ENCODE data around the gene FTO. TPM values are rescaled to one million over a fixed set of nuclear protein-coding genes. Genes with fewer than 3 reads are reported as not detected.

FTO gene
- total RNA-seq, 4 donors from 2014 or later = 98.1 to 127 (median 109) TPM

DNA sequence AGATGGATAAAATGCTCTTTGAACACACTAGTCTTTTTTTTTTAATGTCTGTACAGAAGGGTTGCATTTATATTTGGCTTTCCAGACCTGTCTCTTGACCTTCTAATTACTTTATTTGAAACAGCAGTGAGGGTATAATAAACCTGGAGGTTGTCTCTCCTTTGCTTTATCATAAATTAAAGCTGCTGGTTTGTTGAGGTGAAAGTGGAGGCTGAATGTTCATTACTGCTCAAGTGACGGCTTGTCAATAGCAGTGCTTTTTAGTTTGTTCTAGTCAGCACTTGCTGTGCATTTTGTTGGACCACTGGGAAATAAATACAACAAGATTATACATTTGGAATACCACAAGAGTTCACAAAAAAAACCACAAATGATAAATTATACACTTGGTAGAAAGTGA, 318.4 kb downstream of the FTO start:
- Histone ChIP-seq H3K4me3 (no peak overlapping the region), H3K27me3 (no peaks in the 10 kb centered on the region), H3K36me3 (peaks cover 0 to 5% (median 0%) of the 10 kb centered on the region in 3 donors), H3K9me3 (no peaks in the 10 kb centered on the region), H3K4me1 (peaks cover 0 to 2% (median 0%) of the 10 kb centered on the region in 4 donors), H3K27ac (no peak overlapping the region)
- no peak for DNase-seq (ENCODE audit: low spot score in 2 of 2)
- TF ChIP-seq, protein P1, sequence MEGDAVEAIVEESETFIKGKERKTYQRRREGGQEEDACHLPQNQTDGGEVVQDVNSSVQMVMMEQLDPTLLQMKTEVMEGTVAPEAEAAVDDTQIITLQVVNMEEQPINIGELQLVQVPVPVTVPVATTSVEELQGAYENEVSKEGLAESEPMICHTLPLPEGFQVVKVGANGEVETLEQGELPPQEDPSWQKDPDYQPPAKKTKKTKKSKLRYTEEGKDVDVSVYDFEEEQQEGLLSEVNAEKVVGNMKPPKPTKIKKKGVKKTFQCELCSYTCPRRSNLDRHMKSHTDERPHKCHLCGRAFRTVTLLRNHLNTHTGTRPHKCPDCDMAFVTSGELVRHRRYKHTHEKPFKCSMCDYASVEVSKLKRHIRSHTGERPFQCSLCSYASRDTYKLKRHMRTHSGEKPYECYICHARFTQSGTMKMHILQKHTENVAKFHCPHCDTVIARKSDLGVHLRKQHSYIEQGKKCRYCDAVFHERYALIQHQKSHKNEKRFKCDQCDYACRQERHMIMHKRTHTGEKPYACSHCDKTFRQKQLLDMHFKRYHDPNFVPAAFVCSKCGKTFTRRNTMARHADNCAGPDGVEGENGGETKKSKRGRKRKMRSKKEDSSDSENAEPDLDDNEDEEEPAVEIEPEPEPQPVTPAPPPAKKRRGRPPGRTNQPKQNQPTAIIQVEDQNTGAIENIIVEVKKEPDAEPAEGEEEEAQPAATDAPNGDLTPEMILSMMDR (IDR thresholded peaks at IDR 0.05) = no peak
- no peak for TF ChIP-seq POLR2A (IDR thresholded peaks at IDR 0.05)
- TF ChIP-seq EP300 (IDR thresholded peaks at IDR 0.05) = no peak
- 89 to 92% methylated on average over 1 of the region's 1 CpG for WGBS, 2 donors

DNA sequence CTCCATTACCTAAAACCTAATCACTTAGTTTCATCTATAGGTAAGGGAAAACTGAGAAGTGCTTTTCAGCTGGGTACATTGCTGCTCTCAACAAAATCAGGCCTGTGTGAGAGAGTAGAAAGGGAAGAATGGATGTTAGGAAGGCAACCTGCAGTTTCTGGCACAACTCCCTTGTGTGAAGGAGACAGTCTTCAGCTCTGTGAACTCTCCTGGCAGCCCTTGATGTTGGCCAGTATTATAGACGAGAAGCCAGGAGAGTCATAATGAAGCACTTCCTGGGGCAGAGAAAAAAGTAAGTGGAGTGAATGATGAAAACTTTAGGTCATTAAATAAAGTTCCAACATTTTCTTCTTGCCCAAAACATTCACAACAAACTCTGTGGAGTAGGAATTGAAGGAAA, 322.5 kb downstream of the FTO start:
- no peak for DNase-seq (ENCODE audit: low spot score in 2 of 2)
- 52 to 66% methylated on average over 1 of the region's 1 CpG for WGBS, 2 donors
- H3K27ac ChIP-seq = no peak overlapping the region

DNA sequence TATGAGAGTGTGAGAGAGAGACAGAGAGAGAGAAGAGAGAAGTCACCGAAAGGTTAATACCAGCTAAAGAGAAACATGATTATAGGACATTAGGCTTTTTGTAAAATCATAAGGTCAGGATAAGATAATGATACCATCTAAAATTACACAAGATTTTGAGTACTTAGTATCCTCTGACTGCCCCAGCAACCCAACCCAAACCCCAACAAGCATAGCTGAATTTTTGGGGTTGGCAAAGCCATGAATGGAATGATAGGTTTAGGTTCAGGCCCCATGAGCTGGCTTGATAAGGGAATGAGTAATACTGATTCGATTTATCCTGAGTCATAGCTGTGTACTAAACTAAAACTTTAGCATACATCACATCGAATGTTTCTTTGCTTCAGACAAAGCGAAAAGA, 323.1 kb downstream of the FTO start:
- peaks cover 0 to 4% (median 0%) of the 10 kb centered on the region in 3 donors for H3K36me3 ChIP-seq
- WGBS, 2 donors = 92 to 93% methylated on average over 4 of the region's 4 CpGs
- peaks cover 0 to 12% (median 5%) of the 10 kb centered on the region in 4 donors for H3K9me3 ChIP-seq
- no peak for DNase-seq (ENCODE audit: low spot score in 2 of 2)
- H3K27ac ChIP-seq = no peak overlapping the region
- no peak for TF ChIP-seq EP300 (IDR thresholded peaks at IDR 0.05)
- TF ChIP-seq, protein P1 (IDR thresholded peaks at IDR 0.05) = no peak
- no peak for TF ChIP-seq POLR2A (IDR thresholded peaks at IDR 0.05)
- no peaks in the 10 kb centered on the region for H3K27me3 ChIP-seq
- H3K4me3 ChIP-seq = no peak overlapping the region
- H3K4me1 ChIP-seq = peaks cover 0 to 2% (median 0%) of the 10 kb centered on the region in 4 donors

More for the DNA sequence above, 322.5 kb downstream of the FTO start:
- no peak overlapping the region for H3K4me3 ChIP-seq
- peaks cover 0 to 12% (median 5%) of the 10 kb centered on the region in 4 donors for H3K9me3 ChIP-seq
- H3K27me3 ChIP-seq = no peaks in the 10 kb centered on the region
- H3K4me1 ChIP-seq = peaks cover 0 to 2% (median 0%) of the 10 kb centered on the region in 4 donors
- TF ChIP-seq POLR2A (IDR thresholded peaks at IDR 0.05) (no peak), EP300 (IDR thresholded peaks at IDR 0.05) (no peak)
- TF ChIP-seq, protein P1 (IDR thresholded peaks at IDR 0.05) = no peak
- peaks cover 0 to 5% (median 0%) of the 10 kb centered on the region in 3 donors for H3K36me3 ChIP-seq

DNA sequence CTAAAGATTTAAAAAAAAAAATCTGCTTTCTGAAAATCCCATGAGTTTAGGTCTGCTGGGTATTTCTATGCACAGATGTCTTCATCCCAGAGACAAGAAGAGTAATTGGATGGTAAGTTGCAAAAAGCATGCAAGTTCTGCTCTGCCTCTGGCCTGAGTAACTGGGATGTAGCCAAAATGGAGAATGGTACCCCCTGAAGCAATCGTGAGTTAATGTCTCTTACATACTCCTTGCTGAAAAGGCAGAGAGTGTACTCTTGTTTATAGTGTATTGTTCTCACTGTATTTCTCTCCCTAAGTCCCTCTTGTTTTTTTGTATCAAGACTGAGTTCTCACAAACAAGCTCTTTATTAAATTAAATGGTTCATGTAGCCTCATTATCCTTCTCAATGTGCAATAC, 323.6 kb downstream of the FTO start:
- no peak for TF ChIP-seq POLR2A (IDR thresholded peaks at IDR 0.05)
- TF ChIP-seq, protein P1 (IDR thresholded peaks at IDR 0.05) = no peak
- TF ChIP-seq EP300 (IDR thresholded peaks at IDR 0.05) = no peak
- DNase-seq (ENCODE audit: low spot score in 2 of 2) = no peak
- Histone ChIP-seq H3K36me3 (peaks cover 0 to 4% (median 0%) of the 10 kb centered on the region in 3 donors), H3K4me1 (peaks cover 0 to 2% (median 0%) of the 10 kb centered on the region in 4 donors), H3K9me3 (peaks cover 0 to 12% (median 5%) of the 10 kb centered on the region in 4 donors), H3K4me3 (no peak overlapping the region), H3K27ac (no peak overlapping the region), H3K27me3 (no peaks in the 10 kb centered on the region)
- 41 to 50% methylated on average over 1 of the region's 1 CpG for WGBS, 2 donors

DNA sequence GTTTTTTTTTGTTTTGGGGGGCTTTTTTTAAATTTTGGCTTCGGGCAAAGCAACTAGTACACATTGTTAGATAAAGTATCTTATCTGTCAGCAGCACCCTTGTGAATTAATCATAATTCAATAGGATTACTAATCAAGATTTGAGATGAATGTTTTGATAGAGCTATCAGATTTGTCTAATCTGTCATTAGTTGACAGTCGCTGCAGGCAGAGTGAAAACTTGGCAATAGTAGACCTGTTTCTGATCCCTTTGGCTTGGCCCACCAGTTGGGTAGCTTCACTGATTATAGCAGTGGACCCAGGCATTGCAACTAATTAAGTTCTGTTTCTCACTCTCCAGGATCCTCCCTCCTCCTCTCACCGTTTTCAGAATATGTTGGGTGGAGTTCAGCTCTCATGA, 324.0 kb downstream of the FTO start:
- no peak for DNase-seq (ENCODE audit: low spot score in 2 of 2)
- Histone ChIP-seq H3K36me3 (peaks cover 0 to 4% (median 0%) of the 10 kb centered on the region in 3 donors), H3K27ac (no peak overlapping the region), H3K9me3 (peaks cover 0 to 12% (median 5%) of the 10 kb centered on the region in 4 donors), H3K4me1 (peaks cover 0 to 2% (median 0%) of the 10 kb centered on the region in 4 donors), H3K27me3 (no peaks in the 10 kb centered on the region), H3K4me3 (no peak overlapping the region)
- TF ChIP-seq EP300 (IDR thresholded peaks at IDR 0.05) = no peak
- TF ChIP-seq POLR2A (IDR thresholded peaks at IDR 0.05) = no peak
- TF ChIP-seq, protein P1 (IDR thresholded peaks at IDR 0.05) = no peak
- 78 to 85% methylated on average over 3 of the region's 3 CpGs for WGBS, 2 donors

All from tibial nerve (tissue), 4 donors.